ENCODE measurements around the gene TRIM38.
A peak's percentile ranks its signal among the peaks of the same experiment; 100 is the strongest.

Gene TRIM38

DNA sequence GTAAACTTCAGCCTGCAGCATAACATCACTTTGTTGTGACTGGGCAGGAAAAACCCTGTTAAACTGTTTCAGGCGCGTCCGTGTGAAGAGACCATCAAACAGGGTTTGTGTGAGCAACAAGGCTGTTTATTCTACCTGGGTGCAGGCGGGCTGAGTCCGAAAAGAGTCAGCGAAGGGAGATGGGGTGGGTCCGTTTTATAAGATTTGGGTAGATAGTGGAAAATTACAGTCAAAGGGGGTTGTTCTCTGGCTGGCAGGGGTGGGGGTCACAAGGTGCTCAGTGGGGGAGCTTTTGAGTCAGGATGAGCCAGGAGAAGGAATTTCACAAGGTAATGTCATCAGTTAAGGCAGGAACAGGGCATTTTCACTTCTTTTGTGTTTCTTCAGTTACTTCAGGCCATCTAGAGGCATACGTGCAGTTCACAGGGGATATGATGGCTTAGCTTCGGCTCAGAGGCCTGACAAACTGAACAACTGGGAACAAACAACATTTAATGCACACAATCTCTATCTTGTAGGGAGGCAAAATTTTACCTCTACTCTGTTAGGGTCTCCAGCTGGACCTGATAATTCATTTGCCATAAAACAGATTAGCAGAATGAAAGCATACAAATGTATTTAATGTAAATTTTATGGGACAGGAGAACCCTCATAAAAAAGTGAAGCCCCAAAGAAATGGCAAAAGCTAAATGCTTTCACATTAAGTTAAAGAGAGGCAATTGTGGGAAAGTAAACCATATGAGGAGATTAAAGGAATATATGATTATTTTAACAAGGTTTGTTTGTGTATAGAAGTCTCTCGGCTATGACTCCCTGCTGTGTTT is 66.4 kb downstream of the TRIM38 start:
- DNase-seq = no peak

DNA sequence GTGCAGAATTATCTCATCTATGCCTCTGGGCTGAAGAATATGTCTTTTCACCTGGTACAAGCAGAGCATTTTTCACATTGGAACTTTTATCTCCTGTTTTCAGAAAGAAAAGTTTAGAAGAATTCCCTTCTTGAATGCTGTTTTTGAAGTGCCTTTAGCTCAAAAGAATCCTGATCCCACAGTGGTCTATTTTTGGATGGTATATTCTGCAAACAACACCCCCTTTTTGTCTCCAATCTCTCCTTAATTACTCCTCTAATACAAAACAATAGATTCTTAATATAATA is 66.9 kb downstream of the TRIM38 start:
- DNase-seq = no peak

DNA sequence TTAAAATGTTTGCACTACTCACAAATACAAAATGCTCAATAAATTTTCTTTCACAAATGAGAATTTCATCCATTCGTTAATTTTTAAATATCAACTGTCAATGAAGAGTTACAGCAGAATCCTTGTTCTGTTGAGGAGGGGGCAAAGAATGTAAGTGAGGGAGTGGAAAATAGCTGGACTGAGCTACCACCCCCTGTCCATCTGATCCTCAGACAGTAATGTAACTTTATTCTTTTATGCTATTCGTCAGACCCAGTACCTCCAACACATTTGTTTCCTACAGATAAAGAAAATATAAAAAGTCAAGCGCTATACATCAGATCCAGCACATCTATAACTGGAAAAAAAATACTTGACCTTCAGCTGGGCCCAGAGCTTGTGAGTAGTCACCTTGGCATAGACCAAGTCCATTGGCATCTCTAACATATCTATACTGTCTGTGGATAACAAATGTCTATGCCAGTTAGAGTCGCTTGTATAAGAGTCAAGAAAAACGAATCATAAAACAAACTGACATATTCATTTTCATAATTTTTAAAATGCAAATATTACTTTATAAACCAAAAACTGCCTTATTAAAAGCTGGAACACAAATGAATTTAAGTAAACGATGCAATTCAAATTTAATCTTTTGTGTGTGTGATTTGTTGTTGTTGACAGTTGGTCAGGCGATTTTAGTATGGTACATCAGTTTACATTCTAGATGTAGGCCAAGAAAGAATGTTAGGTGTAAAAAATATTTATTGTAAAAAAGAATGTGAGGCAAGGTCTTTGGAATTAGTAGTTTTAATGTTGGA is 67.5 kb downstream of the TRIM38 start:
- no peak for DNase-seq

DNA sequence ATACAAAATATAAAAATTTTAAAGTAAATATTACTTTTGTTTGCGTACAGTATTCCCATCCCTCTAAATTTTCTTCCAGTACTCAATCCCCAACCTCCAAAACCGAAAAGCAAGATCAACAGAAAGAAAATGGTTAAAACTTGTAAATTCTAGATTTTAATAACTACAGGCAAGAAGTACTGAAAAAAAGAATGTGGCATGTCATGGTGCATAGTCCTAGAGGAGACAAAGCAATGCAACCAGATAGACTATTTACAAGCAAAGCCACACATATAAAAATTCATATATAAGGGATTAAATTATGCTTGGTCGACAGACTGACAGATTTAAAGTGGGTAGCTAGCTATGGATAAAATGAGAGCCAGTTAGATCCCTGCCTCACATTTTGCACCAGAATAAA is 68.1 kb downstream of the TRIM38 start:
- no peak for DNase-seq

DNA sequence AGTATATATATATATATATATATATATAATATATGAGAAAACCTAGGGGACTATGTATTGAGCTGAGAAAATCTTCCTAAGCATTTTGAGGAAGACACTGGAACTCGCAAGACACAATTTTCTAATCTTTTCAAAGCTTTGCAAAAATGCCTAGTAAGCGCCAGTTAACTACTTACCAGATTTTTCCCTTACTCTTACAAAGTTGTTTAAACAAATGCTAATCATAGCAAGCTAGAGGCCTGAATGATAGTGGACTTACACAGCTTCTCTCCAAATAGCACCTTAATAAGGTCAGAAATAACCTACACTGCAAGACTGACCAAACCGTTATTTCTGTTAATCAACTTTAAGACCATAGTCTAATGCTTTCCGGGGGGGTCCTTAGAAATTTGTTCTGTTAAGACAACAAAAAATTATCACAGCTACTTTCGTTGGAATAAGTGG is 68.6 kb downstream of the TRIM38 start:
- DNase-seq = peak; percentile 60

DNA sequence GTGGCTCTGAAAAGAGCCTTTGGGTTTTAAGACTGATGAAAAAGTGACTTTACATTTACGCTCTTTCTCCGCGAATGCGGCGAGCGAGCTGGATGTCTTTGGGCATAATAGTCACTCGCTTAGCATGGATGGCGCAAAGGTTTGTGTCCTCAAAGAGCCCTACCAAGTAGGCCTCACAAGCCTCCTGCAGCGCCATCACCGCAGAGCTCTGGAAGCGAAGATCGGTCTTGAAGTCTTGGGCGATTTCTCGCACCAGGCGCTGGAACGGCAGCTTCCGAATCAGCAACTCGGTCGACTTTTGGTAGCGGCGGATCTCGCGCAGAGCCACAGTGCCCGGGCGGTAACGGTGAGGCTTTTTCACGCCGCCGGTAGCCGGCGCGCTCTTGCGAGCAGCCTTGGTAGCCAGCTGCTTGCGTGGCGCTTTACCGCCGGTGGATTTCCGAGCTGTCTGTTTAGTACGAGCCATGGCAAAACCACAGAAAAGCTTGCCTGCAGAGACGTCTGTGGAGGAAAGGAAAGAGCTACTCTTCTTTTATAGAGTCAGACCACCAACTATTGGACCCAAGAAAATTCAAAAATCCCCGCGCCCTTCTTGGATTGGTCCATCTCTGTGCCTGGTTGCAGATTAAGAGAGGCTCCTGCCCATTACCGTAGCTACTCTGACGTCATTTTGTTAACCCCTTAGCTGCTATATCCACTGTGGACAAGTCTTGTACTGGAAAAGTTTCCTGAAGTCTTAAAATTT is 69.2 kb downstream of the TRIM38 start:
- DNase-seq = peak; percentile 98

DNA sequence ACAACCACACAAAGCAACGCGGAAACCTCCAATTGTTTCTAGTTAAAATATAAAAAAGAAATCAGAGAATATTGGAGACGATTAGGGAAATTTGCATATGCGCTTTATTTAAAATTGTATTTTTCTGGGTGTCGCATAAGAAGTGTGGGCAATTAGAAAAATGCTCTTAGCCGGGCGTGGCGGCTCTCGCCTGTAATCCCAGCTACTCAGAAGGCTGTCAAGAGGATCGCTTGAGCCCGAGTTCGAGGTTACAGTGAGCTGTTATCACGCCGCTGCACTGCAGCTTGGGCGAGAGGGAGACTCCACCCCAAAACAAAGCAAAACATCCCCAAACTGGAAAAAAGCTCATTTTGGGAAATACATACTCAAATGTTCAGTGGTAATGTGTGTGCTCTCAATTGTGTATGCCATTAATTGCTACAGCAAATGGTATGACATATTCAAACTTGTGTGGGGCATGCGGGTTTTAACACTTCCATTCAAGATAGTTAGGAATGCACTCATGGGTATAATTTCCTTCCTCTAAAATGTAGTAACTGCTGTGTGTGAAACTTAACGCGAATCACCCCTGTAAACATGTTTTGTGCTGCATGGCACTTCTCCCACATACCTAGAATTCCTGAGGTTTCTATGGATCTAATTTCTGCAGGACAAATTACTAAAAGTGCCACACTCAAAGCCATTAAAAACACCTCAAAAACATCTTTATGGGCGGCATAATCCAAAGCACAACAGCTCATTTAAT is 69.9 kb downstream of the TRIM38 start:
- DNase-seq = peak; percentile 65

DNA sequence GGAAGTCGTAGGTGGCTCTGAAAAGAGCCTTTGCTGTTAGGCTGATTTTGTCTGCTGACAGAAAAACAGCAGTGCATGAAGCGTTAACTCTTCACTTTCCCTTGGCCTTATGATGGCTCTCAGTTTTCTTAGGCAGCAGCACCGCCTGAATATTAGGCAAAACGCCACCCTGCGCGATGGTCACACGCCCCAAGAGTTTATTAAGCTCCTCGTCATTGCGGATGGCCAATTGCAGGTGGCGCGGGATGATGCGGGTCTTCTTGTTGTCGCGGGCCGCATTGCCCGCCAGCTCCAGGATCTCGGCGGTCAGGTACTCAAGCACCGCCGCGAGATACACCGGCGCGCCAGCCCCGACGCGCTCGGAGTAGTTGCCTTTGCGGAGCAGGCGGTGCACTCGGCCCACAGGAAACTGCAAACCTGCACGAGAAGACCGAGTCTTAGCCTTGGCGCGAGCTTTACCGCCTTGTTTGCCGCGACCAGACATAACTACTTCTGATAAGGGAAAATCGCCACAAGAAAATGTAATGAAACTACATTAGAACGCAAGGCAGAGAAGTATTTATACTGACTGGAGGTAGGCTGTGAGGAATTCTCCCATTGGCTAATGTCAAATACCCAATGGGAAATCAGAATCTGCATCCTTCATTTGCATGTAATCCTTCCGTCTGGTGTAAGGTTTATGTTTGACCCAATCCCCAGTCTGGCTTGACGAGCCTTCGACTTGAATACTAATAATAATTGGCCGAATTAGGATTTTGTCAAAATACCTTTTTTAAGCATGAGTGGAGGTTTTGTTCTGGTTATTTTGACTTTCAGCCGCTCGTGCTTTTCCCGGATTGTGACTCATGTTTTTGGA is 70.7 kb downstream of the TRIM38 start:
- DNase-seq = peak; percentile 89

DNA sequence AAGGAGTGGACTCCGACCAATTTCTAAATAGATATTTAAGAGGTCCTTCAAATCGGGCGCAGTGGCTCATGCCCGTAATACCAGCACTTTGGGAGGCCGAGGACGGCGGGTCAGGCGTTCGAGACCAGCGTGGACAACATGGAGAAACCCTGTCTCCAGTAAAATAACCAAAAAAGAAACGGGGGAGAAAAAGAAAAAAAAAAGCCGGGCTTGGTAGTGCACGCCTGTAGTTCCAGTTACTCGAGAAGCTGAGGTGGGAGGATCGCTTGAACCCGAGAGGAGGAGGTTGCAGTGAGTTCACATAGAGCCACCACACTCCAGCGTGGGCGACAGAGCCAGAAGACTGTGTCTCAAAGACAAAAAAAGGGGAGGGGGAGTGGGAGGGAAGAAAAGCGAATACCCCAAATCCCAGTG is 71.3 kb downstream of the TRIM38 start:
- no peak for DNase-seq

DNA sequence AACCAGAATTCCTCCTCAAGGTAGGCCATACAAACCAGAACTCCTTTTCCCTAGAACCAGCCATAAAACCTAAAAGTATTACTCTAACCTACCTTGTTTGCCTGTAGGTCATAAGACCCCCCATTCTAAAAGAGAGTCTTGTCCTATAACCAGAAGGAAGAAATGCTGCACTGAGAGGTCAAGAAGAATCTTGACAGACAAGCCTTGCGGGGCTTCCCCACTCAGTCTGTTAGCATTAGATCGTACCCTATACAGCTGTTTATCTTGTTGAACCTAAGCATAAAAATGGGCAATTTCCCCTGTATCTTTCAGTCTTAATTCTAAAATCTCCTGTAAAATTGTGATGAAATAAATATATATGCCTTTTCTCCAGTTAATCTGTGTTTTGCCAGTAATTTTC is 72.3 kb downstream of the TRIM38 start:
- no peak for DNase-seq
